ENCODE results near the gene SPRYD7.
"Not testable (repeated sequence)": the region's sequence is repeated elsewhere in the genome, so short reads cannot be mapped to it uniquely, and the experiment has no call there.

Gene SPRYD7

GRCh38 chr13:49936075-49936967, at the start of gene SPRYD7:
Gene SPRYD7 (minus strand): TSS chr13:49936340. CDS start chr13:49936235, 105 bp downstream.
- peak; percentile 83 for DNase-seq

GRCh38 chr13:49985129-49985528, 49.0 kb upstream of the SPRYD7 start:
- no peak for DNase-seq

GRCh38 chr13:49980266-49980665, 44.1 kb upstream of the SPRYD7 start:
- DNase-seq = no peak

GRCh38 chr13:49977992-49978391, 41.9 kb upstream of the SPRYD7 start:
- DNase-seq = no peak

GRCh38 chr13:49976314-49977258, 40.4 kb upstream of the SPRYD7 start:
- no peak for DNase-seq

- DNase-seq = no peak
Measured at GRCh38 chr13:49975826-49976225, 39.7 kb upstream of the SPRYD7 start.

GRCh38 chr13:49972709-49973108, 36.6 kb upstream of the SPRYD7 start:
- DNase-seq = no peak

- no peak for DNase-seq
Measured at GRCh38 chr13:49967456-49967855, 31.3 kb upstream of the SPRYD7 start.

- DNase-seq = no peak
Measured at GRCh38 chr13:49958321-49958720, 22.2 kb upstream of the SPRYD7 start.

GRCh38 chr13:49956131-49956530, 20.0 kb upstream of the SPRYD7 start:
- no peak for DNase-seq

- no peak for DNase-seq
Measured at GRCh38 chr13:49954674-49955455, 18.7 kb upstream of the SPRYD7 start.

- no peak for DNase-seq
Measured at GRCh38 chr13:49953560-49953959, 17.4 kb upstream of the SPRYD7 start.

- no peak for DNase-seq
Measured at GRCh38 chr13:49951754-49952535, 15.8 kb upstream of the SPRYD7 start.

- not testable (repeated sequence) for DNase-seq
Measured at GRCh38 chr13:49948777-49949270, 12.7 kb upstream of the SPRYD7 start.

GRCh38 chr13:49939321-49939720, 3.2 kb upstream of the SPRYD7 start:
- DNase-seq = no peak

GRCh38 chr13:49938921-49939320, 2.8 kb upstream of the SPRYD7 start:
- DNase-seq = no peak

- DNase-seq = no peak
Measured at GRCh38 chr13:49938314-49938713, 2.2 kb upstream of the SPRYD7 start.

- no peak for DNase-seq
Measured at GRCh38 chr13:49936968-49937273, 781 bp upstream of the SPRYD7 start.

GRCh38 chr13:49935171-49936074, 717 bp downstream of the SPRYD7 start:
- DNase-seq = peak; percentile 10

- DNase-seq = no peak
Measured at GRCh38 chr13:49933511-49933910, 2.6 kb downstream of the SPRYD7 start.

GRCh38 chr13:49932868-49933267, 3.3 kb downstream of the SPRYD7 start:
- DNase-seq = no peak
